ENCODE results near the gene RBPJ.

Gene RBPJ

DNA sequence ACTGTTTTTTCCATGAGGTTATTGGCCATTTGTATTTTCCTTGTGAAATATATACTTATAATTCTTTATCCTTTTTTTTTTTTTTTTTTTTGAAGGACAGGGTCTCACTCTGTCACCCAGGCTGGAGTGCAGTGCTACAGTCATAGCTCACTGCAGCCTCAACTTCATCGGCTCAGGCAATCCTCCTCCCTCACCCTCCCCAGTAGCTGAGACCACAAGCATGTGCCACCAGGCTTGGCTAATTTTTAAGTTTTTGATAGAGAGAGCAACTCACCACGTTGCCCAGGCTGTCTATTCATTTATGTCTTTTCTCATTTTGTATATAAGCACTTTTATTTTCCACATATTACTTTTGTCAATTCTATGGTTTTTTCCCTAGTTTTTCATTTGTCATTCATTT, 16.8 kb downstream of the RBPJ start:
- DNase-seq (ENCODE audit: low read depth): no peak
- no peak overlapping the region for H3K4me3 ChIP-seq (ENCODE audit: low read depth, low read length)
- no peak for TF ChIP-seq CTCF (IDR thresholded peaks at IDR 0.05; ENCODE audit: low read depth, low read length, missing control alignments)

DNA sequence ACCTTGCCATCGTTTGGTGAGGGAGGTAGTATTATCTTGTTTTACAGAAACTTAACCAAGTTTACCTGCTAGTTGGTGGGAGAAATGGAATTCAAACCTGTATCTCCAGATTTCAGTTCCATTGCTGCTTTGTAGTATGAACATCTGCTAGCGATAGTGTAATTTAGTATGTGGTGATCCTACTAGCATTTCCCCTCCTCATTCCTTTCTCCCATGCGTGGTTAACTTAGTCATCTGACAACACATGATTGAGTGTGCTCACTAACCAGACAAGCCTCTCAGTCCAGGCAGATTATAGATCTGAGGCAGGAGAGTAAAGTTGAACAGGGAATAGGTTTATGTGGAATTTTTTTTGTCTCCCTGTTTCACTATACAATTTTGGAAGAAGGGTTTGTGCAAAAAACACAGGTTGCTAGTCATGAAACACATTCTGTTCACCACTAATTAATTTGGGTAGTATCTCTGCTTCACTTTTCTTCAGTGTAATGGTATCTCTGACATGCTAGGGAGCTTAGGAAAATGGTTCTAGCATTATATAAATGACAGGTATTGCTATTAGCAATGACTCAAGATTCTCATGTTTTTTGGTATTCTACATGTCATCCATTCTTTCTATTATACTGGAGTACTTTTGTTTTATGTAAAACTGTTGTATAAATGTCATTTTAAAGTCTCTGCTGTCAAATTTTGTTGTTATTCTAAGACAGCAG, 21.7 kb downstream of the RBPJ start:
- no peak for TF ChIP-seq CTCF (IDR thresholded peaks at IDR 0.05; ENCODE audit: low read depth, low read length, missing control alignments)
- DNase-seq (ENCODE audit: low read depth): no peak
- H3K4me3 ChIP-seq (ENCODE audit: low read depth, low read length): no peak overlapping the region

DNA sequence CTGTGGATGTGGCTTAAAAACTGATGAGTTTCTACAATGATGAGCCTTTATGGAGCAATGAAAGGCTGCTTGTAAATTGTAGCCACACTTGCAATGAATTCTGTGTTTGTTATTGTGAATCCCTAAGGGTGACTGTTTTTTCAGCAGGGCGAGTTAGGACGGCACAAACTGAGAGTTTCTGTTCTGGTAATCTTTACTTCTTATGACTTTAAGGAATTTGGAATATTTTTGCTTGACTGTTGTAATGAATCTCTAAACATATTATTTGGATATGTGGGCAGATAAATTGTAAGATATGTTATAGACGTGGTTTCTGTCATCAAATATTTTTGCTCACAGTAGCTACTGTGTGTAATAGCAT, 22.2 kb downstream of the RBPJ start:
- no peak for DNase-seq (ENCODE audit: low read depth)
- H3K4me3 ChIP-seq (ENCODE audit: low read depth, low read length): no peak overlapping the region
- TF ChIP-seq CTCF (IDR thresholded peaks at IDR 0.05; ENCODE audit: low read depth, low read length, missing control alignments): no peak

GRCh38 chr4:26344901-26345564, 24.2 kb downstream of the RBPJ start:
- no peak for TF ChIP-seq CTCF (IDR thresholded peaks at IDR 0.05; ENCODE audit: low read depth, low read length, missing control alignments)

DNA sequence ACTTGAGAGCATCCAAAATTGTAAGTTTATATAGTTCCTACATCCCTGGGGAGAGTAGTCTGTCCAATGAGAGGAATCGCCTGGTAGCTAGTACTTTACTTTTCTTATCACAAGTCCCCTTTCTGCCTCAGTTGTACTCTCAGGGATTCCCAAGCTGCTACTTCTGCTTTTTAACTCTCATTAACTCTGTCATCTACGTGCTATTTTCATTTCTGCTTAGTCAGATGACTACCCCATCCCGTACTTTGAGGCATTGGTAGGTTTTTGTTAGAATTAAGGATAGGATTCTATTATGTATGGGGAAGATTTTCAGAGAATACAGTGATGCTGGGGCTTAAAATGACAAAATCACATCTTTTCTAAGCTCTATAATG, 24.7 kb downstream of the RBPJ start:
- DNase-seq (ENCODE audit: low read depth): no peak
- no peak for TF ChIP-seq CTCF (IDR thresholded peaks at IDR 0.05; ENCODE audit: low read depth, low read length, missing control alignments)
- H3K4me3 ChIP-seq (ENCODE audit: low read depth, low read length): no peak overlapping the region

More at GRCh38 chr4:26344901-26345564, 24.2 kb downstream of the RBPJ start:
- no peak for DNase-seq (ENCODE audit: low read depth)
- no peak overlapping the region for H3K4me3 ChIP-seq (ENCODE audit: low read depth, low read length)

DNA sequence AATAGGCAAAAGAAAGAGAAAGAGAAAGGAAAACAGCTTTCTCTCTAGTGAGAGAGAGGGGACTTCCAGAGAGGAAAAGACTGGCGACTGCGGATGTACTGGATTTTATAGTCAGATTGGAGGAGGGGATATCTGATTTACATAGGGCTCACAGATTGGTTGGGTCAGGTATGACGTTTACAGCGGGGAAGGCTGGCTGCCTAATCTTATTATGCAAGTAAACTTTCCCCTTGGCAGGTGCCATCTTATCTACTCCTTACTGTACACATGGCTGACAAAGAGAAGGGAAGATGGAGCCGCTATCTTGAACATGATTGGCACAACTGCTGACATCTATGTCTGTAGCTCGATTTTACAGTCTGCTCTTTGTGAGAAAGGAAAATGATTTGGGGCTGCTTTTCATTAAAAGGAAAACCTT, 25.4 kb downstream of the RBPJ start:
- no peak for DNase-seq (ENCODE audit: low read depth)
- TF ChIP-seq CTCF (IDR thresholded peaks at IDR 0.05; ENCODE audit: low read depth, low read length, missing control alignments): no peak
- H3K4me3 ChIP-seq (ENCODE audit: low read depth, low read length): no peak overlapping the region

DNA sequence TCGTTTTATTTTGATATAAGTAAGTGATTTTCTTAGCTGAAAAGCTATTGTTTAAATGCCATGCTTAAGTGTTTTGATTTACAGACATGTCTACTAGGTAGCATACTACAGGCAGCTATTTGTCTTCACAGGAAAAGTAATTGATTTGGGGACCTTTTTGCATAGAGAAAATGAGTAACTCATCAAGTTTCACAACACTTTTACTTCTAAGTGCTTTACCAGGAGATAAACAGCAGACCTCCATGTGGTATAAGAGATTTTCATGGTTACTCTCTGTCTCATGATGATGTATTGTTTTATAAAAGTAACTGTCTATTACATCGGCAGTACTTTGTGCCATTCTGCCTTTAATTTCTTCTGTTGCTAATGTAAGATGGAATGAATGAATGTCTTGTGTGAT, 28.7 kb downstream of the RBPJ start:
- DNase-seq (ENCODE audit: low read depth): no peak
- no peak for TF ChIP-seq CTCF (IDR thresholded peaks at IDR 0.05; ENCODE audit: low read depth, low read length, missing control alignments)
- no peak overlapping the region for H3K4me3 ChIP-seq (ENCODE audit: low read depth, low read length)

Measured in GM12864 (cell line).